Measurements from ENCODE around the gene OR2K2.
A peak's percentile ranks its signal among the peaks of the same experiment; 100 is the strongest.
"Not testable (repeated sequence)": the region's sequence is repeated elsewhere in the genome, so short reads cannot be mapped to it uniquely, and the experiment has no call there.

The OR2K2 gene, protein sequence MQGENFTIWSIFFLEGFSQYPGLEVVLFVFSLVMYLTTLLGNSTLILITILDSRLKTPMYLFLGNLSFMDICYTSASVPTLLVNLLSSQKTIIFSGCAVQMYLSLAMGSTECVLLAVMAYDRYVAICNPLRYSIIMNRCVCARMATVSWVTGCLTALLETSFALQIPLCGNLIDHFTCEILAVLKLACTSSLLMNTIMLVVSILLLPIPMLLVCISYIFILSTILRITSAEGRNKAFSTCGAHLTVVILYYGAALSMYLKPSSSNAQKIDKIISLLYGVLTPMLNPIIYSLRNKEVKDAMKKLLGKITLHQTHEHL

DNA sequence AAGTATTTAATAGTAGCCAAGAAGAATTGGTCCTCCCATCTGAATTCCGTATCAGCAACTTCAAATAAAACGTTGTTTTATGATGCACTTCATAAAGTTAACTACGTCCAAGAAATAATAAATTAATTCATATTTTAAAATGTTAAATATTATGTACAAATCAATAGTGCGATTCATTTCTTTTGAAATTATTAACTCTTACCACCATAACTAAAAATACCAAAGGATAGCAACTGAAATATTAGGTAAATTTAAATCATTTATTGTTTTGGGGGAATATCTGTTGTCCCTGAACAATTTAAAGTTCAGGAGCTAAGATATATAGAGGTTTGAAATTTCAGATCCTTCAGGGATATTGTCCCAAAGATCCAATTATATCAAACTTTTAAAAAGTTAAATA, at the start of gene OR2K2:
Gene OR2K2, minus strand, starts transcription at position 101 of the 400 bp plus-strand sequence. CDS start 1,791 bp downstream, outside the sequence.
- no peak for DNase-seq (ENCODE audit: low read depth, low spot score)
- H3K27ac ChIP-seq, result no peak within 1 kb of the TSS

GRCh38 chr9:111375817-111376564, 46.0 kb upstream of the OR2K2 start:
- no peak for DNase-seq (ENCODE audit: low read depth, low spot score)
- peak overlapping the region; percentile 73 for H3K27ac ChIP-seq

- peak overlapping the region; percentile 73 for H3K27ac ChIP-seq
- no peak for DNase-seq (ENCODE audit: low read depth, low spot score)
These were observed 45.0 kb upstream of the OR2K2 start for GRCh38 chr9:111375062-111375461.

GRCh38 chr9:111372297-111372696, 42.3 kb upstream of the OR2K2 start:
- DNase-seq (ENCODE audit: low read depth, low spot score), result no peak
- H3K27ac ChIP-seq, result no peak overlapping the region

GRCh38 chr9:111366978-111367377, 37.0 kb upstream of the OR2K2 start:
- no peak overlapping the region for H3K27ac ChIP-seq
- DNase-seq (ENCODE audit: low read depth, low spot score), result no peak

GRCh38 chr9:111362526-111362925, 32.5 kb upstream of the OR2K2 start:
- DNase-seq (ENCODE audit: low read depth, low spot score), result no peak
- no peak overlapping the region for H3K27ac ChIP-seq

DNA sequence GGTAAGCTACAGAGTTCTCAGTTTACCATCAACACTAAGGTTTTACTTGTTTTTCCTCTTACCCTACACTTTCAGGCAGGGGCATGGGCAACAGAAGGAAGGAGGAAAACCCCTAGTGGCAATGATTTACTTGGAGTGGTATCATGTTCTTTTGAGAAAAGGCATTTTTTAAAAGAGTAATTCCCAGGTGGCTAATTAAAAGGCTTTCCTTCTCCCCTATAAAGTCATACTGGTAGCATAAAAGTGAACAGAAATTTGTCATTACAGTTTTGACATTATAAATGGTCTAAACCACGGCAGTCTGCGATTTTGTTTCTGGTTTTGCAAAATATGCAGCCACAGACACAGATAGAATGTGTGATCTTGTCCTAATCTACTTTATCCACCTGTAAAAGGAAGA, 30.9 kb upstream of the OR2K2 start:
- H3K27ac ChIP-seq, result no peak overlapping the region
- no peak for DNase-seq (ENCODE audit: low read depth, low spot score)

DNA sequence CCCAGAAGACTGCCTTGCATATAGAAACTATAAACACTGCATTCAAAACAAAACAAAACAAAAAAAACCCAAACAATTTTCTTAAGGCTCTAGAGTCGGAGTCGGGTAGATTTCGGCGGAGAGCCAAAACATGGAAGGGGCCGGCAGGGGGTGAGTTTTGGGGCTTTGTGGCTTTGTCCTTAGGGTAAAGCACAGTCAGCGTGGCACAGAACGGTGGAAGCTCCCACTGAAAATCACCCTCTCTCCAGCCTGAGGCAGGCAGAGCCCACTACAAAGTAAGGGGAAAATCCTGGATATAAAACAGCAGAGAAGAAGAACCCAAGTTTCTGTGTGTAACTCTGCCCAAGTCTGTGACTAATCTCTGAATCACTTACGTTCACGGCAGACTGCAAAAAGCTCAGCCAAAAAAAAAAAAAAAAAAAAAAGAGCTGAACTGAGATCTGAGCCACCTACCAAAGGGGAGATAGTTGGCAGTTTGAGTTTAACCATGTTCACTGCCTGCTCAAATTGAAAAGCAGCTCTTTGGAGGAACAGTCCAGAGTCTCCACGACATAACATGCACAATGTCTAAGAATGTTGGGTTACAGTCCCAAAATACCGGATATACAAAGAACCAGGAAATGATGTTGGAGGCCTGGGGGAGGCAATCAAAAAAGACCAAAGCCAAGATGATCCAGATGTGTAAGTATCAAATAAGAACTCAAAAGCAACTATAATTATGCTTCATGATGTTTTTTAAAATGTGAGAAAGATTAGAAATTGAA, 26.6 kb upstream of the OR2K2 start:
- peak overlapping the region; percentile 26 for H3K27ac ChIP-seq
- DNase-seq (ENCODE audit: low read depth, low spot score), result peak; percentile 60

DNA sequence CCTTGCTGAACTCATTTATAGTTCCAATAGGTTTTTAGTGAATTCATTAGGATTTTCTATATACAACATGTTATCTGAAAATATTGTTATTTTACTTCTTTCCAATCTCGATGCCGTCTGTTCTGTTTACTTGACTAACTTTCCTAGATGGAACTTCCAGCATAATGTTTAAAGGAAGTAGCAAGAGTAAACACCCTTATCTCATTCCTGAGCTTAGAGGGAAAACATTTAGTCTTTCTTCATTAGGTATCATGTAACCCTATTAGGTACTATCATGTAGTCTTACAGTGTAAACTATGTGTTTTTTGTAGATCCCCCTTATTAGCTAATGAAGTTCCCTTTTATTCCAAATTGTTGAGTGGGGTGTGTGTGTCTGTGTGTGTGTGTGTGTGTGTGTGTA, 22.5 kb upstream of the OR2K2 start:
- DNase-seq (ENCODE audit: low read depth, low spot score), result no peak
- no peak overlapping the region for H3K27ac ChIP-seq

DNA sequence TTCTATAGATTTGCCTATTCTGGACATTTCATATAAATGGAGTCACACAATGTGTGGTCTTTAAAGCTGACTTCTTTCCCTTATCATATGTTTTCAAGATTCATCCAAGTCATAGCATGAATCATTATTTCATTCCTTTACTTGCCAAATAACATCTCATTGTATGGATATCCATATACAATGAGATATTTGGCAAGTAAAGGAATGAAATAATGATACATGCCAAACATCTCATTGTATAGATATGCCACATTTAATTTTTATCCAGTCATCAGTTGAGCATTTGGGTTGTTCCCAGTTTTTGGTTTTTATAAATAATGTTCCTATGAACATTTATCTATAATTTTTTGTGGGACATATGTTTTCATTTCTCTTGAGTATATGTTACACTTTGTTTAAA, 20.5 kb upstream of the OR2K2 start:
- no peak overlapping the region for H3K27ac ChIP-seq
- DNase-seq (ENCODE audit: low read depth, low spot score), result no peak

- no peak for DNase-seq (ENCODE audit: low read depth, low spot score)
- no peak overlapping the region for H3K27ac ChIP-seq
These were observed 19.7 kb upstream of the OR2K2 start for GRCh38 chr9:111349766-111350165.

GRCh38 chr9:111348821-111349271, 18.8 kb upstream of the OR2K2 start:
- DNase-seq (ENCODE audit: low read depth, low spot score), result peak; percentile 48

GRCh38 chr9:111334318-111334863, 4.4 kb upstream of the OR2K2 start:
- not testable (repeated sequence) for DNase-seq (ENCODE audit: low read depth, low spot score); H3K27ac ChIP-seq

More at GRCh38 chr9:111348821-111349271, 18.8 kb upstream of the OR2K2 start:
- H3K27ac ChIP-seq, result peak overlapping the region; percentile 28

GRCh38 chr9:111320631-111321030, 9.4 kb downstream of the OR2K2 start:
- DNase-seq (ENCODE audit: low read depth, low spot score), result no peak
- no peak overlapping the region for H3K27ac ChIP-seq

DNA sequence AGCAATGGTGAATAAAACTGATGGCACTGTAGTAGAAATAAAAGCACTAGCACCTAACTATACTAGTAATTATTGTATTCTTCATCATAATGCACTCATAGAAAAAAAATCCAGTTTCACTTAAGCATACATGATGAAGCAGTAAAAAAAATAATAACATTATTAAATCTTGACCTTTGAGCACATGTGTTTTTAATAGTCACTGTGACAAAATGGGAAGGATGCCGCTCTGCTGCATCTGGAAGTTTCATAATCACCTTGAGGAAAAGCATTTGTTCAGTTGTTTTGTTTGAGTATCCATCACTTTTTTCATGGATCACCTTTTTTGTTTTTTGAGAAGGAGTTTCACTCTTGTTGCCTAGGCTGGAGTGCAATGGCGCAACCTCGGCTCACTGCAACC, 13.2 kb downstream of the OR2K2 start:
- DNase-seq (ENCODE audit: low read depth, low spot score), result no peak
- no peak overlapping the region for H3K27ac ChIP-seq

GRCh38 chr9:111305914-111306313, 24.1 kb downstream of the OR2K2 start:
- no peak overlapping the region for H3K27ac ChIP-seq
- DNase-seq (ENCODE audit: low read depth, low spot score), result no peak

- H3K27ac ChIP-seq; DNase-seq (ENCODE audit: low read depth, low spot score): not testable (repeated sequence)
These were observed 26.0 kb downstream of the OR2K2 start for GRCh38 chr9:111304000-111304399.

DNA sequence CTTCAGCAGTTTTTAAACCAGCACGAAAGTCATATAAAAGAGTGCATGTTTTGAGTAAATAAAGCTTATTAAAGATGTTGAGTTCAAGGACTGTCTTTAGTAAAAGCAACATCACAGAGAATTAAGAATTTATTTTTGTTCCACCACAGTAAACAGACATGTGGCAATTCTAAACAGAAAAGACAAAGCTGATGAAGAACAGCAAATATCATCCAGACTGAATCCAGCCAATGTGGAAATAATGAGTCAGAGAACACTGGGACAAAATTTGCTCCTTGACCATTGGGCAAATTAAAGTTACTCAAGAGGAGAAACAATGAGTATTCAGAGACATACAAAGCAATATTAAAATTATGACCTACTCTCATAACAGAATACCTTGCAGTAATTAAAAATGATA, 28.8 kb downstream of the OR2K2 start:
- no peak overlapping the region for H3K27ac ChIP-seq
- no peak for DNase-seq (ENCODE audit: low read depth, low spot score)

GRCh38 chr9:111300140-111300735, 29.8 kb downstream of the OR2K2 start:
- no peak overlapping the region for H3K27ac ChIP-seq
- DNase-seq (ENCODE audit: low read depth, low spot score), result no peak

- DNase-seq (ENCODE audit: low read depth, low spot score); H3K27ac ChIP-seq: not testable (repeated sequence)
These were observed 30.4 kb downstream of the OR2K2 start for GRCh38 chr9:111299599-111299966.
